ENCODE results near the gene LINC01488. TPM values are rescaled to one million over a fixed set of nuclear protein-coding genes. Genes with fewer than 3 reads are reported as not detected.

LINC01488 gene
- total RNA-seq, 1 donor from 2014 or later: not detected

- H3K27me3 ChIP-seq (ENCODE audit: control insufficient read depth in 3 of 3, insufficient read depth in 3 of 3, low read length in 3 of 3): peaks cover 4 to 9% (median 6%) of the 10 kb centered on the region in 3 donors
- no peaks in the 10 kb centered on the region for H3K9me3 ChIP-seq (ENCODE audit: control insufficient read depth in 3 of 3, low read length in 3 of 3)
- H3K9ac ChIP-seq (ENCODE audit: low read depth in 1 of 3, low read length in 3 of 3): peak overlapping the region; percentile 1 to 57 (median 43)
- H3K27ac ChIP-seq (ENCODE audit: low read depth, low read length): peak overlapping the region; percentile 63
- peaks cover 35 to 44% (median 38%) of the 10 kb centered on the region in 3 donors for H3K4me1 ChIP-seq (ENCODE audit: control insufficient read depth in 3 of 3, insufficient read depth in 3 of 3, low read length in 3 of 3)
- H3K36me3 ChIP-seq (ENCODE audit: control insufficient read depth in 3 of 3, insufficient read depth in 3 of 3, low read length in 3 of 3): no peaks in the 10 kb centered on the region
- peak overlapping the region in 2 of 3 donors; percentile 38 to 75 for H3K4me3 ChIP-seq (ENCODE audit: low read length in 3 of 3)
Measured at GRCh38 chr11:69444381-69445130, 36.9 kb upstream of the LINC01488 start.

DNA sequence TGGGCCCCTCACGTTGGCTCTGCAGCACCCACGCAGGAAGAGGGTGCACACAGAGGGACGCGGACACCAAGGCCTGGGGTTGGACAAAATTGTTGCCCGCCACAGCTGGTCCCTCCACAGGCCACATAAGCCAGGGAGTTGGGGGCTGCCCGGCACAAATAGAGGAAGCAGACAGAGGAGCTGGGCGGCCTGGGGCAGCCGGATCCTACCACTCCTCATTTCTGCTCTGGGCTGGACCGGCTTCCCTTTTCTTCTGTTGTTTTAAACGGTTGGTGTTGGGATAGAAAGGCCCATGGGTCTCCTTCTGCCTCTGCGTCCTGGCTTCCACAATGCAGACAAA, 36.4 kb upstream of the LINC01488 start:
- Histone ChIP-seq H3K9me3 (ENCODE audit: control insufficient read depth in 3 of 3, low read length in 3 of 3) (no peaks in the 10 kb centered on the region), H3K4me3 (ENCODE audit: low read length in 3 of 3) (peak overlapping the region in 2 of 3 donors; percentile 7 to 41), H3K27ac (ENCODE audit: low read depth, low read length) (peak overlapping the region; percentile 63), H3K36me3 (ENCODE audit: control insufficient read depth in 3 of 3, insufficient read depth in 3 of 3, low read length in 3 of 3) (no peaks in the 10 kb centered on the region), H3K9ac (ENCODE audit: low read depth in 1 of 3, low read length in 3 of 3) (peak overlapping the region; percentile 1 to 54 (median 33)), H3K4me1 (ENCODE audit: control insufficient read depth in 3 of 3, insufficient read depth in 3 of 3, low read length in 3 of 3) (peaks cover 40 to 48% (median 40%) of the 10 kb centered on the region in 3 donors), H3K27me3 (ENCODE audit: control insufficient read depth in 3 of 3, insufficient read depth in 3 of 3, low read length in 3 of 3) (peaks cover 4 to 9% (median 8%) of the 10 kb centered on the region in 3 donors)

DNA sequence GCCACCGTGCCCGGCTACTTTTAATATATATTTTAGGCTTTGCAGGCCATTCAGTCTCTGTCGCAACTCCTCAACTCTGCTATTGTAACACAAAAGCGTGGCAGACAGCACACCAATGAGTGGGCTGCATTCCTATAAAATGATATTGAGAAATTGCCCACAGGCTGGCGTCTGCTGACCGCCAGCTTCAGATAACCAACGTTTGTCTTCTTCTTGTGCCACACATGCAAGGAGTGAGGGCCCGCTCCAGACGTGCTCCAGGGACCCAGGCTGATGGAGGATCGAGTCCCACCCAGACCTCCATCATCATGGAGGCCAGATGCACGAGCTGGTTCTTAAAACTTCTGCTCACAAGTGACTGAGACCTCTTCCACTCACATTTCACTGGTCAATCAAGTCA, 35.4 kb upstream of the LINC01488 start:
- peaks cover 46 to 55% (median 47%) of the 10 kb centered on the region in 3 donors for H3K4me1 ChIP-seq (ENCODE audit: control insufficient read depth in 3 of 3, insufficient read depth in 3 of 3, low read length in 3 of 3)
- peaks cover 4 to 17% (median 11%) of the 10 kb centered on the region in 3 donors for H3K27me3 ChIP-seq (ENCODE audit: control insufficient read depth in 3 of 3, insufficient read depth in 3 of 3, low read length in 3 of 3)
- no peak overlapping the region for H3K27ac ChIP-seq (ENCODE audit: low read depth, low read length)
- no peaks in the 10 kb centered on the region for H3K9me3 ChIP-seq (ENCODE audit: control insufficient read depth in 3 of 3, low read length in 3 of 3)
- no peak overlapping the region for H3K4me3 ChIP-seq (ENCODE audit: low read length in 3 of 3)
- no peak overlapping the region for H3K9ac ChIP-seq (ENCODE audit: low read depth in 1 of 3, low read length in 3 of 3)
- no peaks in the 10 kb centered on the region for H3K36me3 ChIP-seq (ENCODE audit: control insufficient read depth in 3 of 3, insufficient read depth in 3 of 3, low read length in 3 of 3)

GRCh38 chr11:69447786-69448185, 33.7 kb upstream of the LINC01488 start:
- peaks cover 7 to 21% (median 11%) of the 10 kb centered on the region in 3 donors for H3K27me3 ChIP-seq (ENCODE audit: control insufficient read depth in 3 of 3, insufficient read depth in 3 of 3, low read length in 3 of 3)
- no peak overlapping the region for H3K27ac ChIP-seq (ENCODE audit: low read depth, low read length)
- H3K9ac ChIP-seq (ENCODE audit: low read depth in 1 of 3, low read length in 3 of 3): no peak overlapping the region
- no peaks in the 10 kb centered on the region for H3K36me3 ChIP-seq (ENCODE audit: control insufficient read depth in 3 of 3, insufficient read depth in 3 of 3, low read length in 3 of 3)
- H3K9me3 ChIP-seq (ENCODE audit: control insufficient read depth in 3 of 3, low read length in 3 of 3): no peaks in the 10 kb centered on the region
- H3K4me1 ChIP-seq (ENCODE audit: control insufficient read depth in 3 of 3, insufficient read depth in 3 of 3, low read length in 3 of 3): peaks cover 42 to 53% (median 45%) of the 10 kb centered on the region in 3 donors
- H3K4me3 ChIP-seq (ENCODE audit: low read length in 3 of 3): no peak overlapping the region

- no peaks in the 10 kb centered on the region for H3K9me3 ChIP-seq (ENCODE audit: control insufficient read depth in 3 of 3, low read length in 3 of 3)
- no peaks in the 10 kb centered on the region for H3K36me3 ChIP-seq (ENCODE audit: control insufficient read depth in 3 of 3, insufficient read depth in 3 of 3, low read length in 3 of 3)
- H3K27me3 ChIP-seq (ENCODE audit: control insufficient read depth in 3 of 3, insufficient read depth in 3 of 3, low read length in 3 of 3): peaks cover 2 to 22% (median 7%) of the 10 kb centered on the region in 3 donors
- H3K9ac ChIP-seq (ENCODE audit: low read depth in 1 of 3, low read length in 3 of 3): no peak overlapping the region
- H3K4me3 ChIP-seq (ENCODE audit: low read length in 3 of 3): no peak overlapping the region
- peaks cover 35 to 45% (median 36%) of the 10 kb centered on the region in 3 donors for H3K4me1 ChIP-seq (ENCODE audit: control insufficient read depth in 3 of 3, insufficient read depth in 3 of 3, low read length in 3 of 3)
- H3K27ac ChIP-seq (ENCODE audit: low read depth, low read length): no peak overlapping the region
Measured at GRCh38 chr11:69448471-69449284, 32.8 kb upstream of the LINC01488 start.

DNA sequence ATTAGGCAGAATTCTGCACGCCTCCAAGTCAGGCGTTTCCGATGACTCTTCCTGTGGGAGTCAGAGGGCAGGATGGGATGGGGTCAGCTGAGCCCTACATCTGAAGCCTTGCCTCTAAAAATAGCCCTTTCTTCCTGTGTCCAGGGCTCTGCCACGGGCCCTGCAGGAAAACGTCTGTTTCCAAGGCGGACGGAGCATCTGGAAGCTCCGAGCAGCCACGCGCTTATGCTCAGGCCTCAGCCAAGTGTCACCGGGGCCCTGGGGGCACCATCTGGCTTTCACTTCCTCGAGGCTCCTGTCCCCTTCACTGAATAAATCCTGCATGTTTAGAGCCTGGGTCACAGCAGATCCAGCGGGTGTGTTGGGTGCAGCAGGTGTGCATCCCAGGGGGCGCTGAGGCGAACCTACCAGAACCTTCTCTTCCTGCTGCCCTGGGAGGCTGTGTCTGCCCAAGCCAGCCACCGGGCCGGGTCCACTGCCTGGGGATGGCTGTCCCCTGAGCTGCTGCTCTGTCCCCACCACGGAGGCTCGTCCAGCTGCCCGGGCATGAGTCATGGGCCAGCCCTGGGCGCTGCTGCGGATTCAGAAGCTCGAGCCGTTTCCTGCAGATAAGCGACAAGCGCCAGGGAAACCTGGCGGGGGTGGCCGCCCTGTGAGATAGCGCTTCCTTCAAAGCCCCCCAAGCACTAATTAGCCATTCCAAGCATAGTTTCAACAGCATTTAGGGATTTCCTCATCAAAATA, 32.0 kb upstream of the LINC01488 start:
- peaks cover 27 to 37% (median 28%) of the 10 kb centered on the region in 3 donors for H3K4me1 ChIP-seq (ENCODE audit: control insufficient read depth in 3 of 3, insufficient read depth in 3 of 3, low read length in 3 of 3)
- peak overlapping the region; percentile 40 for H3K27ac ChIP-seq (ENCODE audit: low read depth, low read length)
- H3K9me3 ChIP-seq (ENCODE audit: control insufficient read depth in 3 of 3, low read length in 3 of 3): no peaks in the 10 kb centered on the region
- peak overlapping the region in 1 of 3 donors; percentile 45 for H3K9ac ChIP-seq (ENCODE audit: low read depth in 1 of 3, low read length in 3 of 3)
- no peaks in the 10 kb centered on the region for H3K36me3 ChIP-seq (ENCODE audit: control insufficient read depth in 3 of 3, insufficient read depth in 3 of 3, low read length in 3 of 3)
- peaks cover 2 to 22% (median 7%) of the 10 kb centered on the region in 3 donors for H3K27me3 ChIP-seq (ENCODE audit: control insufficient read depth in 3 of 3, insufficient read depth in 3 of 3, low read length in 3 of 3)
- H3K4me3 ChIP-seq (ENCODE audit: low read length in 3 of 3): peak overlapping the region in 1 of 3 donors; percentile 22

- Histone ChIP-seq H3K4me1 (ENCODE audit: control insufficient read depth in 3 of 3, insufficient read depth in 3 of 3, low read length in 3 of 3) (peaks cover 20 to 30% (median 21%) of the 10 kb centered on the region in 3 donors), H3K4me3 (ENCODE audit: low read length in 3 of 3) (no peak overlapping the region), H3K9ac (ENCODE audit: low read depth in 1 of 3, low read length in 3 of 3) (peak overlapping the region in 1 of 3 donors; percentile 25)
Measured at GRCh38 chr11:69450064-69450856, 31.2 kb upstream of the LINC01488 start.

GRCh38 chr11:69450857-69451220, 30.6 kb upstream of the LINC01488 start:
- Histone ChIP-seq H3K36me3 (ENCODE audit: control insufficient read depth in 3 of 3, insufficient read depth in 3 of 3, low read length in 3 of 3) (no peaks in the 10 kb centered on the region), H3K4me1 (ENCODE audit: control insufficient read depth in 3 of 3, insufficient read depth in 3 of 3, low read length in 3 of 3) (peaks cover 20 to 29% (median 21%) of the 10 kb centered on the region in 3 donors), H3K4me3 (ENCODE audit: low read length in 3 of 3) (no peak overlapping the region), H3K27ac (ENCODE audit: low read depth, low read length) (no peak overlapping the region), H3K9me3 (ENCODE audit: control insufficient read depth in 3 of 3, low read length in 3 of 3) (no peaks in the 10 kb centered on the region), H3K27me3 (ENCODE audit: control insufficient read depth in 3 of 3, insufficient read depth in 3 of 3, low read length in 3 of 3) (peaks cover 2 to 22% (median 7%) of the 10 kb centered on the region in 3 donors), H3K9ac (ENCODE audit: low read depth in 1 of 3, low read length in 3 of 3) (no peak overlapping the region)

More at GRCh38 chr11:69450064-69450856, 31.2 kb upstream of the LINC01488 start:
- Histone ChIP-seq H3K27ac (ENCODE audit: low read depth, low read length) (peak overlapping the region; percentile 64), H3K9me3 (ENCODE audit: control insufficient read depth in 3 of 3, low read length in 3 of 3) (no peaks in the 10 kb centered on the region), H3K36me3 (ENCODE audit: control insufficient read depth in 3 of 3, insufficient read depth in 3 of 3, low read length in 3 of 3) (no peaks in the 10 kb centered on the region), H3K27me3 (ENCODE audit: control insufficient read depth in 3 of 3, insufficient read depth in 3 of 3, low read length in 3 of 3) (peaks cover 2 to 22% (median 7%) of the 10 kb centered on the region in 3 donors)

- Histone ChIP-seq H3K36me3 (ENCODE audit: control insufficient read depth in 3 of 3, insufficient read depth in 3 of 3, low read length in 3 of 3) (no peaks in the 10 kb centered on the region), H3K4me1 (ENCODE audit: control insufficient read depth in 3 of 3, insufficient read depth in 3 of 3, low read length in 3 of 3) (peaks cover 20 to 29% (median 21%) of the 10 kb centered on the region in 3 donors), H3K9me3 (ENCODE audit: control insufficient read depth in 3 of 3, low read length in 3 of 3) (peaks cover 0 to 3% (median 0%) of the 10 kb centered on the region in 3 donors), H3K27ac (ENCODE audit: low read depth, low read length) (no peak overlapping the region), H3K9ac (ENCODE audit: low read depth in 1 of 3, low read length in 3 of 3) (no peak overlapping the region), H3K27me3 (ENCODE audit: control insufficient read depth in 3 of 3, insufficient read depth in 3 of 3, low read length in 3 of 3) (peaks cover 2 to 22% (median 7%) of the 10 kb centered on the region in 3 donors), H3K4me3 (ENCODE audit: low read length in 3 of 3) (no peak overlapping the region)
Measured at GRCh38 chr11:69451289-69451688, 30.2 kb upstream of the LINC01488 start.
